ENCODE results near the gene TUBA1B. TPM values are rescaled to one million over a fixed set of nuclear protein-coding genes. Genes with fewer than 3 reads are reported as not detected.

The TUBA1B gene
- total RNA-seq, 2 experiments from 2014 or later, result 2,153 to 2,254 TPM

DNA sequence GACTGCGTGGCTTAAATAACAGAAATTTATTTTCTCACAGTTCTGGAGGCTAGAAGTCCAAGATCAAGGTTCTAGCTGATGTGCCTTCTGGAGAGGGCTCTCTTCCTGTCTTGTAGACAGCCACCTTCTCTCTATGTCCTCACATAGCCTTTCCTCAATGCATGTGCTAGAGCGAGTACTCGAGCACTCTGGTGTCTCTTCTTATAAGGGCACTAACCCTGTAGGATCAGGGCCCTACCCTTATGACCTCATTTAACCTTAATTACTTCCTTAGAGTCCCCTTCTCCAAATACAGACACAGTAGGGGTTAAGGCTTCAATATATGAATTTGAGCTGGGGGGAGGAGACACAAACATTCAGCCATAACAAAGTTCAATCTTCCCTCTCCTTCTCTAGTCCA, 46.8 kb downstream of the TUBA1B start:
- Mint-ChIP-seq H3K4me3 (no peak overlapping the region), H3K9me3 (peaks cover 4% of the 10 kb centered on the region), H3K4me1 (peaks cover 25% of the 10 kb centered on the region), H3K27me3 (peaks cover 11% of the 10 kb centered on the region), H3K27ac (no peak overlapping the region), H3K36me3 (ENCODE audit: low read depth) (no peaks in the 10 kb centered on the region)
- ChIA-PET POLR2A (interaction anchor here (0.6 kb wide), 2 partner anchors 10 to 151 kb away, joined by 4 to 7 read pairs; no protein-coding TSS in a partner anchor), CTCF (interaction anchor here (0.6 to 2.1 kb wide), 12 partner anchors 10 to 377 kb away, joined by 3 to 8 read pairs (median 5); partner anchors contain the start of genes DHH, KMT2D, LMBR1L and RHEBL1)
- no peak for DNase-seq

DNA sequence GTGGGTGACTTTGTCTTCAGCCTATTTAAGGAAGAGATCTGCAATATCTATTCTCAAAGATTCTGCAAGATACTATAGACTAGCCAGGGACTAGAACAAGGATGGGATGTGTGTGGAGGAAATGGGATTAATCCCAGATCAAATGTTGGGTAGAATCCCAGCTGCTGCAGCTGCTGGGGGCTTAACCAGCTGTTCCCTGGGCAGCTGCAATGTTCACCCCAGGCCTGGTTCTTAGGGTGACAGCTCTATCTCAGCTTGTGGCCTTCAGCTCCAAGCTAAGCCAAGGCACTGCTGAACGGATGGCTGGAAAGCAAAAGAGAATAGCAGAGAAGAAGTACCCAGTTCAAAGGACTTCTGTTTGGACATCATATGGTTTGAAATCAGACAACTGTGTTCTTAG, 51.4 kb downstream of the TUBA1B start:
- POLR2A ChIA-PET, result no interaction called here
- peaks cover 4% of the 10 kb centered on the region for H3K9me3 Mint-ChIP-seq
- H3K36me3 Mint-ChIP-seq (ENCODE audit: low read depth), result no peaks in the 10 kb centered on the region

More for the DNA sequence above, 51.4 kb downstream of the TUBA1B start:
- Mint-ChIP-seq H3K4me3 (no peak overlapping the region), H3K27ac (no peak overlapping the region), H3K27me3 (peaks cover 9% of the 10 kb centered on the region), H3K4me1 (no peaks in the 10 kb centered on the region)
- DNase-seq, result no peak
- CTCF ChIA-PET, result interaction anchor here (1.3 to 4.9 kb wide), 4 partner anchors 8 to 15 kb away, joined by 3 to 20 read pairs (median 8); partner anchors contain the start of gene RHEBL1

Other genes with a start within 250 kb of the TUBA1B start
- gene FKBP11, start 205.9 kb downstream of the TUBA1B start, total RNA-seq, result 10 to 100 TPM; 44.2 to 45.6 TPM
- gene ARF3, start 173.9 kb downstream of the TUBA1B start, total RNA-seq, result 100 to 1,000 TPM in 1 of 2 experiments, 10 to 100 TPM in 1; 89.6 to 114 TPM
- under 1 TPM; 0.52 to 0.99 TPM for gene WNT10B, start 159.7 kb downstream of the TUBA1B start, total RNA-seq
- gene WNT1, start 153.1 kb downstream of the TUBA1B start, total RNA-seq, result under 1 TPM; 0.17 to 0.29 TPM
- gene DDN, start 132.0 kb downstream of the TUBA1B start, total RNA-seq, result under 1 TPM; 0.10 to 0.17 TPM
- gene PRKAG1, start 112.6 kb downstream of the TUBA1B start, total RNA-seq, result 10 to 100 TPM; 62.5 to 65.5 TPM
- 100 to 1,000 TPM in 1 of 2 experiments, 10 to 100 TPM in 1; 97.9 to 116 TPM for gene KMT2D, start 70.6 kb downstream of the TUBA1B start, total RNA-seq
- gene RHEBL1, start 61.4 kb downstream of the TUBA1B start, total RNA-seq, result 1 to 10 TPM; 4.6 to 6.4 TPM
- under 1 TPM in 1 of 2 experiments, not detected in 1; 0.12 TPM for gene DHH, start 36.6 kb downstream of the TUBA1B start, total RNA-seq
- 10 to 100 TPM; 60.3 to 62.3 TPM for gene LMBR1L, start 20.5 kb downstream of the TUBA1B start, total RNA-seq
- 100 to 1,000 TPM in 1 of 2 experiments, 10 to 100 TPM in 1; 94.8 to 109 TPM for gene TUBA1A, start 57.7 kb upstream of the TUBA1B start, total RNA-seq
- gene TUBA1C, start 133.7 kb upstream of the TUBA1B start, total RNA-seq, result 100 to 1,000 TPM; 246 to 278 TPM
- not detected for gene PRPH, start 163.8 kb upstream of the TUBA1B start, total RNA-seq
- gene TROAP, start 191.9 kb upstream of the TUBA1B start, total RNA-seq, result 100 to 1,000 TPM; 111 to 115 TPM
- gene C1QL4, start 205.8 kb upstream of the TUBA1B start, total RNA-seq, result not detected
- not detected for gene DNAJC22, start 215.5 kb upstream of the TUBA1B start, total RNA-seq
- 10 to 100 TPM; 12.8 to 20.3 TPM for gene SPATS2, start 236.1 kb upstream of the TUBA1B start, total RNA-seq